Choroid plexus epithelial cell (primary cell): ENCODE results near the gene SPTLC1.
"Not testable (repeated sequence)": the region's sequence is repeated elsewhere in the genome, so short reads cannot be mapped to it uniquely, and the experiment has no call there.

Experiments
- DNase-seq: peaks from one replicate; pipeline ENCODE4 v3.0.0-alpha.2; 2010; ENCODE audit warnings: low read depth
- H3K4me3 ChIP-seq: 2 replicates; pipeline ENCODE4 v1.5.1; 2011; ENCODE audit warnings: low read depth, mild to moderate bottlenecking, control low read depth, low read length, moderate library complexity
- TF ChIP-seq, protein P1 (sequence below): conservative IDR thresholded peaks from 2 replicates; pipeline ENCODE4 v1.5.1; 2011; ENCODE audit warnings: low read depth, mild to moderate bottlenecking, control low read depth, inconsistent platforms, low read length, moderate library complexity

The SPTLC1 gene

DNA sequence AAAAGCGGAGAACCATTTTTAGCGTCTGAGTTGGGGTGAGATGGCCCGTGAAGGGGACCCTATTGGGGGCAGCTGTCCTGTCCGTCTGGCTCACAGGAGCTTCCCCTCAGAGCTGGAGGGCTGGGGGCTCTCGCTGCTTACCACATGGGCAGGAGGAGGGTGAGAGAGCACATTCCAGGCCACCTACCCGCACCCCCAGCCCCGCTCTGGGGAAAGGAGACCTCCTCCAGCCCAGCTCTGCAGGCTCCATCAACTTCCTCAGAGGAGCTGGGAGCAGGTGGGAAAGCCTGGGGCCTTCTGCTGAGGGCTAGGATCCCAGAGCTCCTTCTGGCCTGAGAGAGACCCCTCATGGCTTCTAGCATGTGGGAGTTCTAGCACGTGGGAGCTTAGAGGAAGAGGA is 27.1 kb upstream of the SPTLC1 start:
- TF ChIP-seq, protein P1, sequence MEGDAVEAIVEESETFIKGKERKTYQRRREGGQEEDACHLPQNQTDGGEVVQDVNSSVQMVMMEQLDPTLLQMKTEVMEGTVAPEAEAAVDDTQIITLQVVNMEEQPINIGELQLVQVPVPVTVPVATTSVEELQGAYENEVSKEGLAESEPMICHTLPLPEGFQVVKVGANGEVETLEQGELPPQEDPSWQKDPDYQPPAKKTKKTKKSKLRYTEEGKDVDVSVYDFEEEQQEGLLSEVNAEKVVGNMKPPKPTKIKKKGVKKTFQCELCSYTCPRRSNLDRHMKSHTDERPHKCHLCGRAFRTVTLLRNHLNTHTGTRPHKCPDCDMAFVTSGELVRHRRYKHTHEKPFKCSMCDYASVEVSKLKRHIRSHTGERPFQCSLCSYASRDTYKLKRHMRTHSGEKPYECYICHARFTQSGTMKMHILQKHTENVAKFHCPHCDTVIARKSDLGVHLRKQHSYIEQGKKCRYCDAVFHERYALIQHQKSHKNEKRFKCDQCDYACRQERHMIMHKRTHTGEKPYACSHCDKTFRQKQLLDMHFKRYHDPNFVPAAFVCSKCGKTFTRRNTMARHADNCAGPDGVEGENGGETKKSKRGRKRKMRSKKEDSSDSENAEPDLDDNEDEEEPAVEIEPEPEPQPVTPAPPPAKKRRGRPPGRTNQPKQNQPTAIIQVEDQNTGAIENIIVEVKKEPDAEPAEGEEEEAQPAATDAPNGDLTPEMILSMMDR = no peak
- H3K4me3 ChIP-seq = peak overlapping the region; percentile 65
- no peak for DNase-seq

GRCh38 chr9:92141144-92142129 is 26.2 kb upstream of the SPTLC1 start:
- DNase-seq = peak; percentile 62
- peak overlapping the region; percentile 65 for H3K4me3 ChIP-seq
- TF ChIP-seq, protein P1 = no peak

GRCh38 chr9:92140754-92141143 is 25.5 kb upstream of the SPTLC1 start:
- TF ChIP-seq, protein P1 = no peak
- peak overlapping the region; percentile 65 for H3K4me3 ChIP-seq
- DNase-seq = no peak

- TF ChIP-seq, protein P1 = peak; percentile 94
- peak overlapping the region; percentile 65 for H3K4me3 ChIP-seq
- DNase-seq = peak; percentile 82
Measured at GRCh38 chr9:92140074-92140753, 25.0 kb upstream of the SPTLC1 start.

GRCh38 chr9:92138960-92139540 is 23.8 kb upstream of the SPTLC1 start:
- DNase-seq = peak; percentile 77
- TF ChIP-seq, protein P1 = peak; percentile 68
- H3K4me3 ChIP-seq = not testable (repeated sequence)

DNA sequence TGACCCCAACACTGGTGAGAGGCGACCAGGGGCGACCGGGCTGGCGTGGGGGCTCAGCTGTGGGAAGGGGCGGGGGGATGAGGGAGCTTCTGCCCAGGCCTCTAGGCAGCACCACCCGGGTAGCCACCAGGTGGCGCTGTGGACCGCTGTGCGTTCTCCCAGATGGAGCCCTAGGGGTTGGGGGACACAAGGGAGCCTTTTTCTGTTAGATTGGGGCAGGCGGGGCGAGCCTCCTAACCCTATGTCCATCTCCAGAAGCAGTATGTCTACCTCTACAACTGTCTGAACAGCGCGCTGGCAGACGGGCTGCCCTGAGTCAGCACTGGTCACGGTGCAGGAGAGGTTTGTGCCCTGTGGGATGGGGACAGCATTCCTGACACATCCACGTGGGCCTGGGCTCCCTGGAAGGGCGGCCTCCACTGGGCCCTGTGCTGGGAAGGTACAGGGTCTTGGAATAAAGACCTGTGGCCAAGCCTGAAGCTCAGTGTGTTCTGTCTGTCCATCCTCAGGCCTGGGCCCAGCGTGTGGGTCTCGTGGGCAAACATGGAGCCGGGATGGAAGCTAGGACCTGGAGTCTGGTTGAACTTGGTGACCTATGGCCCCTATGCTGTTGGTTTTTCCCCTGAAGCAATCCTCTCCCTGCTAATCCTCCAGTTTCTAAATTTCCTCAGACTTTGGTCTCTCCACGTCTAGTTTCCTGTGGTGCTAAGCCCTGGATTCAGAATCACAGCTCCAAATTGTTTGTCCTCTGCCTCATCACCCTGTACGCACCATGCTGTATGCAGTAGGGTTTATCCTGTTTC is 23.1 kb upstream of the SPTLC1 start:
- TF ChIP-seq, protein P1 = peak; percentile 78
- DNase-seq = peak; percentile 69
- H3K4me3 ChIP-seq = no peak overlapping the region
